ENCODE data around the gene ZNF581.

ZNF581 gene

DNA sequence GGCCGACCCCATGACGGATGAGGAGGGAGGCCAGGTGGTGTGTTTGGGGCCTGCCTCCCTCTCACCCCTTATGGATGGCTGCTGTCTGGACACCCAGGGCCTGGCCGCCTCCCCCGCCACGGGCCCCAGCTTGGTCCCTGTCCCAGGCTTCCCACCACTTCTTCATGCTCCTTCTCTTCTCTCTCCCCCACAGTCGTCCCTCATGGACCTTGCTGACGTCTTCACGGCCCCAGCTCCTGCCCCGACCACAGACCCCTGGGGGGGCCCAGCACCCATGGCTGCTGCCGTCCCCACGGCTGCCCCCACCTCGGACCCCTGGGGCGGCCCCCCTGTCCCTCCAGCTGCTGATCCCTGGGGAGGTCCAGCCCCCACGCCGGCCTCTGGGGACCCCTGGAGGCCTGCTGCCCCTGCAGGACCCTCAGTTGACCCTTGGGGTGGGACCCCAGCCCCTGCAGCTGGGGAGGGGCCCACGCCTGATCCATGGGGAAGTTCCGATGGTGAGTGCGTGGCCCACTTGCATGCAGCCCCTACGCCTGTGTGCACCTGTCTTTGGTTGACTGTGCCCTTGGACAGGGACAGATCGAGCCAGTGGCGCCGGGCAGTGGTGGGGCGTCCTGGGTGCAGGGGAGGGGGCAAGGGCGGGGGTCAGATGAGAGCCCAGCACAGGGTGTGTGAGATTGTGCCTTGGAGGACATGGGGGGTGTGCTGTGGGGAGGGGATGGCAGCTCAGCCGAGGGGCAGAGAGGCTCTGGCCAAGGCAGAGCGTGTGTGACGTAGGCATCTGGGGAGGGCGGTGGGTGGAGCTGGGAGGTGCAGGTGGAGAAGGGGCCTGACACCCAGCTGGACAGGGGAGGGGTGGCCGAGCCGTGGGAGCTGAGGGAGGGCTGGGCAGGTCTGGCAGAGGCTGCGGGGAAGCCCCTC is 48.4 kb downstream of the ZNF581 start:
- DNase-seq (ENCODE audit: extremely low read depth in 1 of 2, low read depth in 1 of 2), result no peak

DNA sequence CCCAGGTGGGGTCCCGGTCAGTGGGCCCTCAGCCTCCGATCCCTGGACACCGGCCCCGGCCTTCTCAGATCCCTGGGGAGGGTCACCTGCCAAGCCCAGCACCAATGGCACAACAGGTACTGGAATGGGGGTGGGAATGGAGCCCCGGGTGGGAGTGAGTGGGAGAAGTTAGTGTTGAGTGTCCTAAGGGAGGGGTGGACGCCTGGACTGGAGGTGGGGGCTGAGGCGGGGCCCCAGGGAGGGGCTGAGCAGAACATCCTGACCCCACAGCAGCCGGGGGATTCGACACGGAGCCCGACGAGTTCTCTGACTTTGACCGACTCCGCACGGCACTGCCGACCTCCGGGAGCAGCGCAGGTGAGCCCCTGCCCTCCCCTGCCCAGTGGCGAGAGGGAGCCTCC is 49.2 kb downstream of the ZNF581 start:
- no peak for DNase-seq (ENCODE audit: extremely low read depth in 1 of 2, low read depth in 1 of 2)

DNA sequence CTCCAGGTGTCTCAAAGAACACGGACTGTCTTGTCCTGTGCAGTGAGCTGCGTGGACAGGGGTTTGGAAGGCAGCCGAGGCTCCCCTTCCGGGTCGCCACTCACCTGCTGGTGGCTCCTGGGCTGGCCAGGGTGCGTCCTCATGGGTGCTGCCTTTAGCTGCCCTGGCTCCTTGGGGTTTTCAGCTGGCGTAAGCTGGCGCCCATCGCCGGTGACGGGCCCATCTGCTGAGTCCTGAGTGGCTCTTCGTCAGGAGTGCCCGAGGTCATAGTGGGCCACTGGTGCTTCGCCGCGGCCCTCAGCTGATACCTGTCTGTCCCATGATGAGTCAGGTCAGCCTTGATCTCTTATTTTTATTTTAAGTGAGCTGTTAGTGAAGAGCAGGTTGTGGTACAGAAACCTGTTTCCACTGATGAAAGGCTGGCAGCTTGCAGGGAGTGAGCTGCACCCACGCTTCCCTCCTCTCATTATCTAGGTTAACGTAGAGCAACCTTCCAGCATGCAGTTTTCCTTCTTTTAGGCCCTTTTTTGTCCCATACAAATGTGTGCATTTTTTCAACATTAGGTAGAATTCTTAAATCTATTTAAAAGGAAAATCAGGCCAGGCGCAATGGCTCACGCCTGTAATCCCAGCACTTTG is 50.0 kb downstream of the ZNF581 start:
- no peak for DNase-seq (ENCODE audit: extremely low read depth in 1 of 2, low read depth in 1 of 2)

DNA sequence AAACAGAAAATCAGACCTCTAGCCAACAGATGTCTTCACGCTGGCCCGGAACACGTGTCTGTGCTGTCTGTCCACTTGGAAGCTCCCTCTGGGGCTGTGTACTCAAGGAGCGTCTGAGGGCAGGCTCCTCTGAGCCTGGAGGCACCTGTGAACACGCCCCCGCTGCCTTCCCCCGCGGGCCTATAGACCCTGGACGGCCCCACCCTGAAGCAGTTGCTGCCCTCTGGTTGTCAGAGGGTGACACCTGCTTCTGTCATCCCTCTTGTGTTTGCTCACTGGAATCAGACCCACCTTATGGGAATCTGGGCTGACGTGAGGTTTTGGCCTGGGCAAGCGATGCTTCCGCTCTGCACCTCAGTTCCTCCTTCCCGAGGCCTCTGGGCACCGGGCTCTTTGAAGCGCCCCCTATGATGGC is 50.8 kb downstream of the ZNF581 start:
- DNase-seq (ENCODE audit: extremely low read depth in 1 of 2, low read depth in 1 of 2), result no peak

DNA sequence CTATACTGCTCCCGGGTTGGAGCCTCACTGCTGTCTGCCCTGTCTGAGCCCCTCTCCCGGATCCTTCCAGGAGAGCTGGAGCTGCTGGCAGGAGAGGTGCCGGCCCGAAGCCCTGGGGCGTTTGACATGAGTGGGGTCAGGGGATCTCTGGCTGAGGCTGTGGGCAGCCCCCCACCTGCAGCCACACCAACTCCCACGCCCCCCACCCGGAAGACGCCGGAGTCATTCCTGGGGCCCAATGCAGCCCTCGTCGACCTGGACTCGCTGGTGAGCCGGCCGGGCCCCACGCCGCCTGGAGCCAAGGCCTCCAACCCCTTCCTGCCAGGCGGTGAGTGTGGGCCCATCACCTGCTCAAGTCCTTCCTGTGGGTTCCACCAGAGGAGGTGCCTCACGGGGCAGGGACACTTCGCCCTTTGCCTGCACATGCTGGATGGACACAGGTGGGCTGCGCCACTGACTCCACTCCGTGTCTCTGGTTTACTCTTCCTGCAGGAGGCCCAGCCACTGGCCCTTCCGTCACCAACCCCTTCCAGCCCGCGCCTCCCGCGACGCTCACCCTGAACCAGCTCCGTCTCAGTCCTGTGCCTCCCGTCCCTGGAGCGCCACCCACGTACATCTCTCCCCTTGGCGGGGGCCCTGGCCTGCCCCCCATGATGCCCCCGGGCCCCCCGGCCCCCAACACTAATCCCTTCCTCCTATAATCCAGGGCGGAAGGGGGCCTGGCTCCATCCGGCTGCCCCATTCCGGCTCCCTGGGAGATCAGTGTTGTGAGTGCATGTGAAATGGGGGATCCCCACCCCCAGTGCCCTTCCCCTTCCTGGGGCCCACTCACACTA is 51.4 kb downstream of the ZNF581 start:
- DNase-seq (ENCODE audit: extremely low read depth in 1 of 2, low read depth in 1 of 2), result no peak

Data from activated CD8-positive, alpha-beta memory T cell treated with anti-CD3 and anti-CD28 coated beads for 1 hour (primary cell).